ENCODE measurements around the gene OSBPL8.
A peak's percentile ranks its signal among the peaks of the same experiment; 100 is the strongest.

Gene OSBPL8

GRCh38 chr12:76464631-76465166, 94.9 kb downstream of the OSBPL8 start:
- DNase-seq (ENCODE audit: low read depth) = no peak

- DNase-seq (ENCODE audit: low read depth) = no peak
These were observed 96.8 kb downstream of the OSBPL8 start for GRCh38 chr12:76462668-76463224.

- DNase-seq (ENCODE audit: low read depth) = no peak
These were observed 98.8 kb downstream of the OSBPL8 start for GRCh38 chr12:76460807-76461206.

GRCh38 chr12:76457818-76458217, 101.8 kb downstream of the OSBPL8 start:
- no peak for DNase-seq (ENCODE audit: low read depth)

GRCh38 chr12:76457010-76457409, 102.6 kb downstream of the OSBPL8 start:
- DNase-seq (ENCODE audit: low read depth) = no peak

GRCh38 chr12:76455582-76456345, 103.8 kb downstream of the OSBPL8 start:
- peak; percentile 82 for DNase-seq (ENCODE audit: low read depth)

- DNase-seq (ENCODE audit: low read depth) = no peak
These were observed 108.0 kb downstream of the OSBPL8 start for GRCh38 chr12:76451528-76451927.

GRCh38 chr12:76450690-76451089, 108.9 kb downstream of the OSBPL8 start:
- peak; percentile 78 for DNase-seq (ENCODE audit: low read depth)

GRCh38 chr12:76449993-76450392, 109.6 kb downstream of the OSBPL8 start:
- DNase-seq (ENCODE audit: low read depth) = no peak

- peak; percentile 58 for DNase-seq (ENCODE audit: low read depth)
These were observed 110.0 kb downstream of the OSBPL8 start for GRCh38 chr12:76449583-76449982.

GRCh38 chr12:76449016-76449415, 110.6 kb downstream of the OSBPL8 start:
- DNase-seq (ENCODE audit: low read depth) = no peak

- DNase-seq (ENCODE audit: low read depth) = no peak
These were observed 113.5 kb downstream of the OSBPL8 start for GRCh38 chr12:76446090-76446489.

- DNase-seq (ENCODE audit: low read depth) = no peak
These were observed 114.1 kb downstream of the OSBPL8 start for GRCh38 chr12:76445462-76445861.

- DNase-seq (ENCODE audit: low read depth) = no peak
These were observed 115.1 kb downstream of the OSBPL8 start for GRCh38 chr12:76444408-76444984.

GRCh38 chr12:76441016-76441415, 118.6 kb downstream of the OSBPL8 start:
- DNase-seq (ENCODE audit: low read depth) = no peak

- DNase-seq (ENCODE audit: low read depth) = no peak
These were observed 126.8 kb downstream of the OSBPL8 start for GRCh38 chr12:76432733-76433132.

- DNase-seq (ENCODE audit: low read depth) = no peak
These were observed 131.5 kb downstream of the OSBPL8 start for GRCh38 chr12:76428117-76428516.

GRCh38 chr12:76426160-76426559, 133.4 kb downstream of the OSBPL8 start:
- DNase-seq (ENCODE audit: low read depth) = no peak

- no peak for DNase-seq (ENCODE audit: low read depth)
These were observed 134.6 kb downstream of the OSBPL8 start for GRCh38 chr12:76424941-76425340.

GRCh38 chr12:76422543-76423438, 136.8 kb downstream of the OSBPL8 start:
- DNase-seq (ENCODE audit: low read depth) = no peak

GRCh38 chr12:76422154-76422542, 137.4 kb downstream of the OSBPL8 start:
- no peak for DNase-seq (ENCODE audit: low read depth)

- no peak for DNase-seq (ENCODE audit: low read depth)
These were observed 138.5 kb downstream of the OSBPL8 start for GRCh38 chr12:76421046-76421445.
